NCI-H187 (cell line): ENCODE data around the gene NUSAP1.
A peak's percentile ranks its signal among the peaks of the same experiment; 100 is the strongest.
"Not testable (repeated sequence)": the region's sequence is repeated elsewhere in the genome, so short reads cannot be mapped to it uniquely, and the experiment has no call there.

Experiments used
- DNase-seq, 2 experiments: peaks; one replicate each; lab custom pipeline; 2025; lab: John Stamatoyannopoulos, UW

Gene NUSAP1, protein sequence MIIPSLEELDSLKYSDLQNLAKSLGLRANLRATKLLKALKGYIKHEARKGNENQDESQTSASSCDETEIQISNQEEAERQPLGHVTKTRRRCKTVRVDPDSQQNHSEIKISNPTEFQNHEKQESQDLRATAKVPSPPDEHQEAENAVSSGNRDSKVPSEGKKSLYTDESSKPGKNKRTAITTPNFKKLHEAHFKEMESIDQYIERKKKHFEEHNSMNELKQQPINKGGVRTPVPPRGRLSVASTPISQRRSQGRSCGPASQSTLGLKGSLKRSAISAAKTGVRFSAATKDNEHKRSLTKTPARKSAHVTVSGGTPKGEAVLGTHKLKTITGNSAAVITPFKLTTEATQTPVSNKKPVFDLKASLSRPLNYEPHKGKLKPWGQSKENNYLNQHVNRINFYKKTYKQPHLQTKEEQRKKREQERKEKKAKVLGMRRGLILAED

DNA sequence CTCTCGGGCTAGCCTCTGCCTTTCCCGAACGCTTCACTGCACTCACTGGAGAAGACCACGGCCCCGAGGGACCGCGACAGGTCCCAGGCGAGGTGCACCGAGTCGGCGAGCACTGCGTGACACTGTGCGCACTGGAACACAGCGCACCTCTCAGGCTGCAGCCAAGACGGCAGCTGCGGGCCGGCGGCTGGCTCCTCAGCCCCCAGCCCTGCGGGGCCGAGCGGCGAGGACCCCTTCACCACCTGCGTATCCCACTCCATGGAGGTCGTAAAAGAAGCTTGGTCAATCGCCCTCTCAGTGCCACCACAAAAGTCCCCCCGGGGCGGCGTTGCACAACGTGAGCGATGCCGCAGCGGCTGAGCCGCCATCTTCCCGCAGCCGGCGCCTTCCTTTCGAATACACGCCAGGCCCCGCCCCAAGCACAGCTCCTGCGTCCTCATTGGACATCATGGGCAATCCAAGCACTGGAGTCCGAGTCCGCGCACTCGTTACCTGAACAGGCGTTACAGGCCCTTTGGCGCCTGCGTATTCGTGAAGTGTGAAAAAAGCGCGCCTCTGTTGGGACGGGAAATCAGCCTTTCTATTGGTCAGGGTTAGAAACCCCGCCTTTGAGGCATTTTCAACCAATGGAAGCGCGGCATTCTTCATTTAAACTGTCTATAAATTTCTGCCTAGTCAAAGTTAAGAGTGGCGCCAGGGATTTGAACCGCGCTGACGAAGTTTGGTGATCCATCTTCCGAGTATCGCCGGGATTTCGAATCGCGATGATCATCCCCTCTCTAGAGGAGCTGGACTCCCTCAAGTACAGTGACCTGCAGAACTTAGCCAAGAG is at the start of gene NUSAP1, which contains the start of gene OIP5:
TSS of gene NUSAP1 (plus strand) at position 688 of the 832 bp plus-strand sequence. CDS start at position 765, 77 bp downstream.
TSS of gene OIP5 (minus strand) at position 398 of the 832 bp plus-strand sequence. CDS start at position 368, 30 bp downstream.
- peak; percentile 94 to 97 for DNase-seq

DNA sequence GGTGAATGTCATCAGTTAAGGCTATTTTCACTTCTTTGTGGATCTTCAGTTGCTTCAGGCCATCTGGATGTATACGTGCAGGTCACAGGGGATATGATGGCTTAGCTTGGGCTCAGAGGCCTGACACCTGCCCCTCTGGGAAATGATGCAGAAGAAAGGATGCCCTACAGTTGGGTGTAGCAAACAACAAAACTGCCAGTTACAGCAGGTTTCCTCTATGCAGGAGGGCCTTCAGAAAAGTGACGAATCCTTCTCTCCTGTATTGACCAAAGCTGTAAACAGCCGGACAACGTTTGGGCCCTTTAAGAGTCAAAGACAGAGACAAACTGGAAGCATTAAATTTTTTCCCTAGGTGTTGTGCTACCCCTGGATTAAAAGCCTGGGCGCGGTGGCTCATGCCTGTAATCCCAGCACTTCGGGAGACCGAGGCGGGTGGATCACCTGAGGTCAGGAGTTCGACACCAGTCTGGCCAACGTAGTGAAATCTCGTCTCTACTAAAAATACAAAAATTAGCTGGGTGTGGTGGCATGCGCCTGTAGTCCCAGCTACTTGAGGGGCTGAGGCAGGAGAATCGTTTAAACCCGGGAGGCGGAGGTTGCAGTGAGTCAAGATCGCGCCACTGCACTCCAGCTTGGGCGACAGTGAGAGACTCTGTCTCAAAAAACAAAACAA is 49.6 kb upstream of the NUSAP1 start:
- not testable (repeated sequence) for DNase-seq

DNA sequence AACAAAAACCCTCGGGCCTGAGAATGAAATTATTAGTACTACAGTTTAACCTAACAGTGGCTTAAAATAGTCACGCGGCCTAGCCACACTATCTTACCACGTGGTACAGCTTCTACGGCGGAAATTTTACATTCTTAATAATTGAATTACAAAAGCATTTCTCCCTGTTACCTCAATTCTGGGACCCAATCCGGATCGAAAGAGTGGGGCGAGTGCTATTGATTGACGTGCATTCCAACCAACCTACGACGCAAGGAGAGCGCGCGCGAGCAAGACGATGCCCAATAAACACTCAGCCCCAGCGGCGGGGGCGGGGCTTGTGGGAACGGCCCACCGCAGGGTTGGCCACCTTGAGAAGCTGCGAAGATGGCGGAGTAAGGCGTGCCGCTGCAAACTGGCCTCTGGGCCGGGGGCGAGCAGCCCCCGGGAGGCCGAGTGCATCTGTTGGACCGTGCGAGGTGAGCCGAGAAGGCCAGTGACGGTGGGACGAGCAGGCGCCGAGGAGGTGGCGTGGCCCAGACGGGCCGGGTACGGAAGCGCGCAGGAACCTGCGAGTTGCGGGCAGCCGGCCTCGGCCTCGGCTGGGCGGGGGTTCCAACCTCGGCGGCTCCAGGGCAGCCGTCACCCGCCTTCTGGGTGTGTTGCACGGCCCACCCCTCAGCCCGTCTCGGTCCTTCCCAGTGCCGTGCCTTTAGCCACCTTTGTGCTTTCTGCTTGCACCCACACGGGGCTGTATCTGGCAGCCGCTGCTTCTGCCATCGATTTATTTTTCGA is 48.8 kb upstream of the NUSAP1 start:
- peak; percentile 79 to 93 for DNase-seq

DNA sequence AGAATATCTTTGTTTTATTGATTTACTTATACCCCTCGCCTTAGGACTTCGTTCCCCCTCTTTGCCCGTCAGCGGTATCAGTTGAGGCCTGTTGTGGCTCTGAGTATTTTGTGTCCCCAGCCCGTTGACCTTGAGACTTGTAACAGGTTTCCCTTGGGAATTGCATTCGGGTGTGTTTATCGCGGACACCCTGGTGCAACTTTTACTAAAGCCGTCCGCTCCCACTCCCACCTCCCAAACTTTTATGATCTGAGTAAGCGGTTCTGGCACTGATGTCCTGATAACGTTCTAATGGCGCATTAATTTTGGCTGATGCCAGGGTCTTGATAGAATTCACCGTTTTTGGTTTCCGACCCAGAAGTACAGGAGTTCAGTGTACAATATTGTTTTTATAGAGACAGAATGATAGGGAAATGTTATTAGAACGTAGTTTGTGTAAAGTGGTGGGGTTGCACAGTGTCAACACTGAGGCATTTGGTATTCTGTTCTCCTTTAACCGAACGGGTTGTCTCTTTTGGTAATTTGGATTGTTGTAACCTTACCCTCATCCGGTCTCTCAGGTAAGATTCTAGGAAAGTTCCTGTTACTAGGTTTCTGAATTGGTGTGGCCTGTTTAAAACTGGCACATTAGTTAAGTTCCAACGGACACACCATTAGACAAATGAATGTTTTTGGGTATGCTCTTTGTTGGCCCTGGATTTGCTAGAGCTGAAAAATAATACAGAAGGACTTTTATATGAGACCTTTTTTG is 48.1 kb upstream of the NUSAP1 start:
- DNase-seq: no peak

DNA sequence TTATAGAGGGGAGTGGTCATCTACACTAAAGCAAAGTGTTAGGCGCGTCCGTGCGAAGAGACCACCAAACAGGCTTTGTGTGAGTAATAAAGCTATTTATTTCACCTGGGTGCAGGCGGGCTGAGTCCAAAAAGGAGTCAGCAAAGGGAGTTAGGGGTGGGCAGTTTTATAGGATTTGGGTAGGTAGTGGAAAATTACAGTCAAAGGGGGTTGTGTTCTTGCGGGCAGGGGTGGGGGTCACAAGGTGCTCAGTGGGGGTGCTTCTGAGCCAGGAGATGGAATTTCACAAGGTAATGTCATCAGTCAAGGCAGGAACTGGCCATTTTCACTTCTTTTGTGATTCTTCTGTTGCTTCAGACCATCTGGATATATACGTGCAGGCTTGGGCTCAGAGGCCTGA is 47.4 kb upstream of the NUSAP1 start:
- DNase-seq: no peak

DNA sequence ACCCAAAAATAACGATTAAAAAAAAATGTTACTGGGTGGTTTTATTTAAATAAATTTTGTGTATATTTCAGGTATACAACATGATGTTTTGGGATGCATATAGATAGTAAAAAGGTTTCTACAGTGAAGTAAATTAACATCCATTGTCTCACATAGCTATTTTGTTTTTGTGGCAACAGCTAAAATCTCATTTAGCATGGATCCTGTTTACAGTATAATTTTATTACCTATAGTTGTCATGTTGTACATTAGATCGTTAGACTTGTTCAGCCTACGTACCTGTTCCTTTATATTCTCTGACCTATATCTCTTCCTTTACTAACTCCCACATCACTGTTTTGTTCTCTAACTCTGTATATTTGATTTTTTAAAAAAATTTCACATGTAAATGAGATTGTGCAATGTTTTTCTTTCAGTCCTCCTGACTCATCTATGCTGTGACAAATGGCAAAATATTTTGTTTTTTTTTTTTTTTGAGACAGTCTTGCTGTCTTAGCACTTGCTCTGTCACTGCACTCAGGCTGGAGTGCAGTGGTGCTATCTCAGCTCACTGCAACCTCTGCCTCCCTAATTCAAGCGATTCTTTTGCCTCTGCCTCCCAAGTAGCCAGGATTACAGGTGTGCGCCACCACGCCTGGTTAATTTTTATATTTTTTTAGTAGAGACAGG is 45.9 kb upstream of the NUSAP1 start:
- DNase-seq: no peak

DNA sequence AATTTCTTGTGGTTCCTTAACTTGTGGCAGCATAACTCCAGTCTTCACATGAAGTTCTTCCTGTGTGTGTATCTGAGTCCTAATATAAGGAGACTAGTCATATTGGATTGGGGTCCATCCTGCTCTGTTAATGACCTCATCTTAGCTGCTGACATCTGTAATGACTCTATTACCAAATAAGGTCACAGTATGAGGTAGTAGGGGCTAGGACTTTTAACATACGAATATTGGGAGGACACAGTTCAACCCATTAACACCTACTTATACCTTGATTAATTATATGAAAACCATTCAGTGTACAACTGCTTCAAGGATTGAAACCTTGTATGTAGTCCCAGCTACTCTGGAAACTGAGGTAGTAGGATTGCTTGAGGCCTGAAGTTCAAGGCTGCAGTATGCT is 44.2 kb upstream of the NUSAP1 start:
- DNase-seq: no peak

DNA sequence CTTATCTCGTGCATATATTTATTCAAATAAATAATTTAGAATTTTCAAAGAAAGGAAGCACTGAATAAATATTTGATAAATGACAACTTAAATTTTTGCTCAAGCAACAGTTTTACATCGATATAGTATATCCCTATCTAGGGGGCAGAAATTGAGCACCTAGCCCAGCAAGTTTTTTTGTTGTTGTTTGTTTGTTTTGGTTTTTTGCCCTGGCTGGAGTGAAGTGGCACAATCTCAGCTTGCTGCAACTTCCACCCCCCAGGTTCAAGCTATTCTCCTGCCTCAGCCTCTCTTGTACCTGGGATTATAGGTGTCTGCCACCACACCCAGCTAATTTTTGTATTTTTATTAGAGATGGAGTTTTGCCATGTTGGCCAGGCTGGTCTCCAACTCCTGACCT is 42.7 kb upstream of the NUSAP1 start:
- no peak for DNase-seq

DNA sequence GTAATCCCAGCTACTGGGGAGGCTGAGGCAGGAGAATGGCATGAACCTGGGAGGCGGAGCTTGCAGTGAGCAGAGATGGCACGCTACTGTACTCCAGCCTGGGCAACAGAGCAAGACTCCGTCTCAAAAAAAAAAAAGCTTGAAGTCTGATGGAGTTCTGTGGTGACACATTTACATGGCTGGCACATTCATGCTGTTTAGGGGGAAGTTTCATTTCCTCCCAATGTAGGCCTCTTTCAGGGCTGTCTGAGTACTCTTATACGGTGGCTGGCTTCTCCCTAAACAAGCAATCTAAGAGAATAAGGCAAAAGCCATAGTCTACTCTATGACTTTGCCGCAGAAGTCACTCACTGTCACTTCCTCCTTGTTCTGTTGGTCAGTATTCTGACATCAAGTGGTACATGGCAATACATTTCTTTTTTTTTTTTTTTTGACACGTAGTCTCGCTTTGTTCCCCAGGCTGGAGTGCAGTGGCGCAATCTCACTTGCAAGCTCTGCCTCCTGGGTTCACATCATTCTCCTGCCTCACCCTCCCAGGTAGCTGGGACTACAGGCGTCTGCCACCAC is 41.5 kb upstream of the NUSAP1 start:
- DNase-seq: no peak

DNA sequence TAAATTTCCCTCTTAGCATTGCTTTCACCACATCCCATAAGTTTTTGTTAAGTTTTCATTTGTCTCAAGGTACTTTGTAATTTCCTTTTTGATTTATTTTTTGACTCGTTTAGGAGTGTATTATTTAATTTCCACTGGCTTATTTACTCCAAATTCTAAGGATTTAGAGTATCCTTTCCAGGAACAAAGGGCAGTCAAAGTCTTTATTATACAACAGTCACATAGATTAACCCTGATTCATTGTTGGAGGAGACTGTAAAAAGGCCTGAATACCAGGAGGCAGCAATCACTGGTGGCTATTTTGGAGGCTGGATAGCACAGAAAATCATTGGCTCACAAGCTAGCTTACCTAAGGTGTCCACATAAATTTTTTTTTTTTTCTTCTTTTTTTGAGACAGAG is 40.2 kb upstream of the NUSAP1 start:
- DNase-seq: no peak

DNA sequence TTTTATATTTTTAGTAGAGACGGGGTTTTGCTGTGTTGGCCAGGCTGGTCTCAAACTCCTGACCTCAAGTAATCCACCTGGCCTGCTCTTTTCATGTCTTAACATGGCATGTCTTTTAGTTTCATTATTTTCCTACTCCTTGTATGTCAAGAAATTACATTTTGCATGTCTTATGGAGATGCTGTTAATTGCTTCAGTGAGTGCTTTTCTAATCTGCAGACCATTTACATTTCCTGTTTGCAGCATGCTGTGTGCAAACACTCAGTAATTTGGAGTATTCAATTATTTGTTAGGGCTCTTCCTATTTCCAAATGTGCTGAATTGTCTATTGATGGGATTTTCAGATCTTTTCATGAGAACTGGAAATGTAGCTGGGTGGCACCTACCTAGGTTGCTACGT is 31.5 kb upstream of the NUSAP1 start:
- not testable (repeated sequence) for DNase-seq

DNA sequence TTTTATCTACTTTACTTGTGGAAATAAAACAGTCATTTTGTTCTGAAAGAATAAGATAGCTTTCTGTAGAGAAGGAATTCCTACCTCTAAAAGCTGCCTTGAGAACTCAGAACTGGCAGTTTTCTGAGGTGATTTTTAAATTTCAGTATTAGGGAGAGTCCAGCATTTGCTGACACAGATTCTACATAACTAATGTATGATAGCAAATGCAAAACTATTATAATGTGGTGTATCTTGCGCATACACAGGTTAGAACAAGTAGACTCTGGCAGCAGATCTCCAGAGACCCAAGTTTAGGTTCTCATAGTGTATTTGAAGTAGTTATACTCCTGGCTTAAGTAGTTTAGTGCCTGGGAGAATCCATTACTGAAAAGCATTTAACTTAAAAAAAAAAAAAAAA is 31.1 kb upstream of the NUSAP1 start:
- no peak for DNase-seq

DNA sequence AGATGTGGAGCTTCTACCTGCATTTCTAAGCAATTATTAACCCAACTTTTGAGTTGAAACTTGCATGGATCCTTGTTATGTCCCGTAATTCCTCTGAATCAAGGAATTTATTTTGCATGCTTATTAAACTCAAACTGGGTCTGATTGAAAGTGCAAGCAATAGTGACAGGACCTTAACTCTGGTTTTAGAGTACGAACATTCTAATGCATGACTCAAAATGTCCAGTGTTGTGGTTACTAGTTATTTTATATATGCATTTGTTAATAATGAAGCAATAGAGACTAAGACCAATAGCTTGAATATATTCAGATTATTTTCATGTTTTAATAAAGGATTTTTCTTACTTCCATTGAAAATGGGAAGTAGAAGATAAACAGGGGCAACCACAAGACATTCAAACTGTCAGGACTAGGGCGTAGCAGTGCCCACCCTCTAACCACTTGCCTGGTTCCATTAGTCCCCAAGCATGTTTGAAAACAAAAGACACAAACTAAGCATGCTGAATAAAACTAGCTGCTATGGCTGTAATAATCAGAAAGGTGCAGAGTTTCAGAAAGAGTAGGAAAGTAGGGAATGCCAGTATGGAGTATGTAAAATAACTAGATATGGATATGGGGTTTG is 28.4 kb upstream of the NUSAP1 start:
- DNase-seq: no peak

DNA sequence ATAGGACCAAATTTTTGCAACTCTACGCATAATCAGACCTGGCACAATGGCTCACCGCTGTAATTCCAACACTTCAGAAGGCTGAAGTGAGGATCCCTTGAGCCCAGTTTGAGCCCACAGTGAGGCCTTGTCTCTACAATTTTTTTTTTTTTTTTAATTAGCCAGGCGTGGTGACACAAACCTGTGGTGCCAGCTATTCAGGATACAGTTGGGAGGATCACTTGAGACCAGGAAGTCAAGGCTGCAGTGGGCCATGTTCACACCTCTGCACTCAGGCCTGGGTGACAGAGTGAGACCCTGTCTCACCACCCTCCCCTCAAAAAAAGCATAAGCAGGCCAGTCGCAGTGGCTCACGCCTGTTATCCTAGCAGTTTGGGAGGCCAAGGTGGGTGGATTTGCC is 25.0 kb upstream of the NUSAP1 start:
- no peak for DNase-seq

DNA sequence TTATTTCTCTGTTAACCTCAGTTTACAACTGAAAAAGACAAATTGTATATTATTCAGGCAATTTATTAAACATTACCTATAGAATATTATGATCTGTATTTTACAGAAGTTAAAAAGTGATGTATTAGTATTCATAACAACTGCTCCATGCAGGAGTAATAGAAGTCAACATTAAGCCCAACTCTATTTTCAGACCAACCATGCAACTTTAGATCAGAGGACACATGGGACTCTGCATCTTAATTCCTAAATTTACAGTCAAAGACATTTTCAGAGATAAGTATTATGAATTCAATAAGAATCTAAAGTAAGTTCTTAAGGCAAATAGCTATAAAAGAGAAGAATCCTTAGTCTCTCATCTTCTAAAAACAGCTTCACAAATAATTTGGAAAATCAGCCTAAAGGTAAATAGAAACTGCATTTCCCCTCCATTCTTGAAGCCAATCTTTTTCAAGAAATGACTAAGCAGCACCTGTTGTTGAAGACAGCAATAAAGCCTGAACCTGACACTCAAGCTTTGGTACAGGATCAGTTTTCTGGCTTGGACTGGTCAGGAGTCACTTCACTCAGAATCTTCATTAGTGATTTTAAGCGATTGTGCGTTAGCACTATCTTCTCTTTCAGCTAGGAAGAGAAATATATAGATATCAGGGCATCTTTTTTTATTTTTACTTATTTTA is 23.3 kb upstream of the NUSAP1 start:
- no peak for DNase-seq

DNA sequence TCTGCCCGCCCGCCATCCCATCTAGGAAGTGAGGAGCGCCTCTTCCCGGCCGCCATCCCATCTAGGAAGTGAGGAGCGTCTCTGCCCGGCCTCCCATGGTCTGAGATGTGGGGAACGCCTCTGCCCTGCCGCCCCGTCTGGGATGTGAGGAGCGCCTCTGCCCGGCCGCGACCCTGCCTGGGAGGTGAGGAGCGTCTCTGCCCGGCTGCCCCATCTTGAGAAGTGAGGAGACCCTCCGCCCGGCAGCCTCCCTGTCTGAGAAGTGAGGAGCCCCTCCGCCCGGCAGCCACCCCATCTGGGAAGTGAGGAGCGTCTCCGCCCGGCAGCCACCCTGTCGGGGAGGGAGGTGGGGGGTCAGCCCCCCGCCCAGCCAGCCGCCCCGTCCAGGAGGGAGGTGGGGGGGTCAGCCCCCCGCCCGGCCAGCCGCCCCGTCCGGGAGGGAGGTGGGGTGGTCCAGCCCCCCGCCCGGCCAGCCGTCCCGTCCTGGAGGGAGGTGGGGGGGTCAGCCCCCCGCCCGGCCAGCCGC is 11.8 kb upstream of the NUSAP1 start:
- DNase-seq: not testable (repeated sequence)

DNA sequence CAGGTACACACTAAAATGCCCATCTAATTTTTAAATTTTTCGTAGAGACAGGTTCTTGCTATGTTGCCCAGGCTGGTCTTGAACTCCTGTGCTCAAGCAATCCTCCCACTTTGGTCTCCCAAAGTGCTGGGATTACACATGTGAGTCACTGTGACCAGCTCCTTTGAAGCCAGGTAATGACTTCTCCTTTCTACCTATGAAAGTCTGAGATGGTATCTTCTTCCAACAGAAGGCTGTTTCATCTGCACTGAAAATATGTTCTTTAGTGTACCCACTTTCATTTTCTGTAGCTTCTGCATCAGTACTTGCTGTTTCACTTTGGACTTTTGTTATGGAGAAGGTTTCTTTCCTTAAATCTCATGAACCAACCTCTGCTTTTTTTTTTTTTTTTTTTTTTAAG is 9.1 kb upstream of the NUSAP1 start:
- no peak for DNase-seq

DNA sequence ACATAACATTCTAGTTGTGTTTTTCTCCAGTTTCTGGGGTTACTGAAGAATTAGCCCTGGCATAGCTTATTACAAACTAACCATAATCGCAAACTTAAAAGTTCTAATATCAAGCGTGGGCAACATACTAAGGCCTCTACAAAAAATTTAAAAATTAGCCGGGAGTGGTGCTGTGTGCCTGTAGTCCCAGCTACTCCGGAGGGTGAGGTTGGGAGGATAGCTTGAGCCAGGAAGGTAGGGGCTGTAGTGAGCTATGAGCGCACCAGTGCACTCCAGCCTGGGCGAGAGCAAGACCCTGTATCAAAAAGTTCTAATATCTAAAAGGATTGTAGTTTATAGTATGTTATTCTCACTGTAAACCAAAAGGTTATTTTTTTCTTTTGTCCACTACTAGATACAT is 1.4 kb upstream of the NUSAP1 start:
- DNase-seq: no peak

DNA sequence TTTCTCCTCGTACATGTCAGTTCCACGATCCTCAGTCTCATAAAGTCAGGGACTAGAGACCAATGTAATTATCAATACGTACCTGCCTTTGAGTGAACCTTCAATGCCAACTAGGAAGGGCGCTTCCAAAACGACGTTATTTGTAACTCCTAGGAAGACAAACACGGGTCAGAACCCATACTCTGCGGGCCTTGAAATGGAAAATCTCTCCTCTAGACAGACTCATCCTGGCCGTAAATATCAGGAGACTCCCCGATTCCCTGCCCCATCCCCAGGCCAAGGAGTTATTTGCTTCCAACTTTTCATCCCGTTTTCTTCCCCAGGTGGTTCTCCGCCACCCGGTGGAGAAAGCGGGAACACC is 868 bp upstream of the NUSAP1 start:
- DNase-seq: no peak
